Colonic mucosa (tissue), 4 donors: ENCODE data around the gene FLT1. TPM values are rescaled to one million over a fixed set of nuclear protein-coding genes. Genes with fewer than 3 reads are reported as not detected.

Experiments
- DNase-seq: peaks from one replicate; pipeline ENCODE4 v3.0.0-alpha.2; 2020
- H3K27ac ChIP-seq: fragments of 200-600 bp; one replicate; pipeline ENCODE4 v1.8.0; 2021
- H3K27me3 ChIP-seq: fragments of 200-600 bp; one replicate; pipeline ENCODE4 v1.8.0; 2021
- H3K36me3 ChIP-seq: fragments of 200-600 bp; one replicate; pipeline ENCODE4 v1.8.0; 2021
- H3K4me1 ChIP-seq: fragments of 200-600 bp; one replicate; pipeline ENCODE4 v1.8.0; 2021; ENCODE audit warnings: mild to moderate bottlenecking
- H3K4me3 ChIP-seq: fragments of 200-600 bp; one replicate; pipeline ENCODE4 v1.8.0; 2021
- H3K9ac ChIP-seq, 2 donors: one replicate each; pipeline ENCODE4 v1.7.0; 2013; ENCODE audit warnings: control low read depth in 2 of 2, low read depth in 2 of 2, low read length in 2 of 2
- H3K9me3 ChIP-seq: fragments of 200-600 bp; one replicate; pipeline ENCODE4 v1.8.0; 2021
- CTCF ChIP-seq: fragments of 200-600 bp; IDR thresholded peaks from one replicate; pipeline ENCODE4 v1.8.0; 2022; ENCODE audit warnings: antibody characterized with exemption, mild to moderate bottlenecking
- intact Hi-C: fragments of 100-400 bp; cut with DNase I; formaldehyde crosslinking; loops from one replicate; pipeline ENCODE4 v1.14.1; 2022
- total RNA-seq, 2 donors: library from RNA; stranded (reverse); fragmentation: NEBNext Ultra II Directional in 1 of 2; extraction: Animal tissue kit (Norgen Biotek cat#: 25700) in 1 of 2; gene quantifications; one replicate each; pipeline ENCODE4 v1.2.1, GENCODE V29; 2021
- donor health status: healthy.
- donor health status: DM: no; HTN: no; CAD: no.
- donor health status: DM: no; HTN: no; CAD: no.

Gene FLT1
- total RNA-seq, 2 donors from 2014 or later = 4.7 to 16.6 TPM

DNA sequence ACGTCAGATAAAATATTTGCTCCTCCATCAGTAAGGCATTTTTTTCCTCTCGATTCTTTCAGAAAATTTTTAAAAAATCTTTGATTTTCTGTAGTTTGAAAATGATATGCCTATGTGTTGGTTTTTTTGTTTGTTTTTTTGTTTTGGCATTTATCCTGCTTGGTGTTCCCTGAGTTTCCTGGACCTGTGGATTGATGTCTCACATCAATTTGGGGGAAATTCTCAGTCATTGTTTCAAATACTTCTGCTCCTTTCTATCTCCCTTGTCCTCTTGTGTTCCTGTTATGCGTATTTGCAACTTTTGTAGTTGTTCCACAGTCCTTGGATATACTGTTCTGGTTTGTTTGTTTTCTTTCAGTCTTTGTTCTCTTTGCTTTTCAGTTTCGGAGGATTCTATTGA is 18.8 kb upstream of the FLT1 start:
- Histone ChIP-seq H3K4me3 (no peak overlapping the region), H3K4me1 (no peaks in the 10 kb centered on the region), H3K27ac (no peak overlapping the region), H3K36me3 (no peaks in the 10 kb centered on the region), H3K9me3 (no peaks in the 10 kb centered on the region), H3K27me3 (no peaks in the 10 kb centered on the region), H3K9ac (no peak overlapping the region)
- DNase-seq = no peak
- no peak for TF ChIP-seq CTCF
- intact Hi-C loops = no loop called here

- no peak for DNase-seq
- no peaks in the 10 kb centered on the region for H3K4me1 ChIP-seq
- intact Hi-C loops = no loop called here
- no peak overlapping the region for H3K27ac ChIP-seq
- no peaks in the 10 kb centered on the region for H3K9me3 ChIP-seq
- no peak for TF ChIP-seq CTCF
- no peaks in the 10 kb centered on the region for H3K36me3 ChIP-seq
- H3K9ac ChIP-seq = no peak overlapping the region
- no peaks in the 10 kb centered on the region for H3K27me3 ChIP-seq
- no peak overlapping the region for H3K4me3 ChIP-seq
Observed at GRCh38 chr13:28510542-28510941, 15.6 kb upstream of the FLT1 start.

GRCh38 chr13:28510066-28510465 is 15.1 kb upstream of the FLT1 start:
- H3K4me3 ChIP-seq = no peak overlapping the region
- no peak for TF ChIP-seq CTCF

GRCh38 chr13:28505543-28506135 is 10.7 kb upstream of the FLT1 start:
- H3K9me3 ChIP-seq = no peaks in the 10 kb centered on the region
- no peak for DNase-seq
- H3K4me1 ChIP-seq = no peaks in the 10 kb centered on the region
- intact Hi-C loops = no loop called here
- H3K9ac ChIP-seq = no peak overlapping the region
- TF ChIP-seq CTCF = no peak
- H3K27me3 ChIP-seq = no peaks in the 10 kb centered on the region
- H3K36me3 ChIP-seq = no peaks in the 10 kb centered on the region
- no peak overlapping the region for H3K27ac ChIP-seq
- H3K4me3 ChIP-seq = no peak overlapping the region

More at GRCh38 chr13:28510066-28510465, 15.1 kb upstream of the FLT1 start:
- intact Hi-C loops = no loop called here
- no peak overlapping the region for H3K27ac ChIP-seq
- H3K9me3 ChIP-seq = no peaks in the 10 kb centered on the region
- H3K27me3 ChIP-seq = no peaks in the 10 kb centered on the region
- H3K9ac ChIP-seq = no peak overlapping the region
- DNase-seq = no peak
- H3K36me3 ChIP-seq = no peaks in the 10 kb centered on the region
- H3K4me1 ChIP-seq = no peaks in the 10 kb centered on the region

DNA sequence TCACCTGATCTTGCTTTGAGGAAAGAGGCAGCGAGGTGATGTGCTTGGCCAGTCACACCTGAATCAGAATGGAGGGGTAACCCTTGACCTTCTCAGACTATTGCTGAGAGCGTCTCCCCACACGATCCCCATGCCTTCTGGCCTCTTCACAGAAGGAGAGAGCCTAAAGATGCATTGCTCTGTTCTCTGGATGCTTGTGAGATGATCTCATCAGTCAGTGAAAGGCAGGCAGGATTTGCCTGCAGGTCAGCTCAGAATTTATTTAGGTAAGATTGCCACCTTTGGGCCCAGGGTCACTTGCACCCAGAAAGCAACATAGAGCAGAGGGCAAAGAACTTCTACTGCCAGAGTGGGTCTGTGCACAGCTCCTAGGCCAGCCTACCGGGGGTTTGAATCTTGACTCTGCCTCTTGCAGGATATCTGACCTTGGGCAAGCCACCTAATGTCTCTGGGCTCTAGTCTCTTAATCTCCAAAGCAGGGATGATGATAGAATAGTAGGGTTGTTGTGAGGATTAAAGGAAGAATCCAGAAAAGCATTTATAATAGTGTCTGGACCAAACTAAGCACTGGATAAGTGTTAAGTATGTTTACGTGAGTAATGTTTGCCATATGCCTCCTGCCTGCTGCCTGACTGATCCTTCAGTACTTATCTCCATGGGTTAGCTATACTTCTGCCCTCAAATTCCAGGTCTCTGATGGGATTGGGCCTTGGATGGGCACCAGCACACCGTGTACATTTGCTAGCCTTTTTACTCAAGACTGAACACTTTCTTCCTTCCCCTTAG is 8.4 kb upstream of the FLT1 start:
- H3K27me3 ChIP-seq = no peaks in the 10 kb centered on the region
- no peaks in the 10 kb centered on the region for H3K4me1 ChIP-seq
- no peaks in the 10 kb centered on the region for H3K9me3 ChIP-seq
- TF ChIP-seq CTCF = no peak
- intact Hi-C loops = no loop called here
- no peak overlapping the region for H3K4me3 ChIP-seq
- H3K36me3 ChIP-seq = no peaks in the 10 kb centered on the region
- no peak overlapping the region for H3K9ac ChIP-seq
- no peak overlapping the region for H3K27ac ChIP-seq
- DNase-seq = no peak
